ENCODE measurements around the gene OR1J1.

DNA sequence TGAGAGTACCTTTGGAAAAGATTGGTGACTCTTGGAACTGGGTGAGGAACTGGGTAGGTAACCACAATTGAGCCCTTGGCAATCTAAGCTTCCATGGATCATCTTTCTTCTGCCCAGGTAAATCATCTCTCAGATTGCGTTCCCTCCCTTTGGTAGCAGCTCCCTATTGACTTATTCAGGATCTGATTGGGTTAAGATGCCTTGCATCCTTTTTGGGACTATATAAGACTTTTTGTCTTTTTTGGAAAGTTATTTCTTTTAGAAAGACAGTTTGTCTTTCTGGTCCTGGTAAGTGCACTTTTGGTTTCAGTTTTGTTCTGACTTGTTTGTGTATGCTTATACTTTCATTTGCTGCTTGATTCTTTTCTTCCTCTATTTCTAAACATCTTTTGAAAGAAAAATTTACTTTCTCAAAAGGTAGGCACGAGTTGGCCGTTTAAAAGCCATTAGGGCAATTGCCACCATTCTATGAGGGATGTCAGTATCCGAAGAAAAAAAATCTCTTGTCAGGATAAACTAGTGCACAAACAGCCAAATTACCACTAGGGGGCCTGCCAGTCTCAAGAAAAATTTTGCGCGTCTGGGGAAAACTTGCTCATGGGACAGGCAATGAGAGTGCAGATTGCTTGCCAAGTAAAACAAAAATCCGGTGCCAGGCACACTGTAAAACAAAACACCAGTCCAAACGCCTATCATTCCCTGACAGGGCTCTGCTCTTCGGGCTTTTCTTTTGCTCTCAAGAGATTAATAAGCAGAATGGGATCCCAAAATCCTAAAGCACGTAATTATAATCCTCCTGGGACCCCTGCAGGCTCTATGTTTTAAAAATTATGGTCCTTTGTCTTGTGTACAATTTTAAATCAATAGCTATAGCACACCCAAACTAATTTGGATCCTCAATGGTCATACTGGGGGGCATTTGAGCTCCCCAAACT, 12.8 kb downstream of the OR1J1 start:
- TF ChIP-seq, protein P1, sequence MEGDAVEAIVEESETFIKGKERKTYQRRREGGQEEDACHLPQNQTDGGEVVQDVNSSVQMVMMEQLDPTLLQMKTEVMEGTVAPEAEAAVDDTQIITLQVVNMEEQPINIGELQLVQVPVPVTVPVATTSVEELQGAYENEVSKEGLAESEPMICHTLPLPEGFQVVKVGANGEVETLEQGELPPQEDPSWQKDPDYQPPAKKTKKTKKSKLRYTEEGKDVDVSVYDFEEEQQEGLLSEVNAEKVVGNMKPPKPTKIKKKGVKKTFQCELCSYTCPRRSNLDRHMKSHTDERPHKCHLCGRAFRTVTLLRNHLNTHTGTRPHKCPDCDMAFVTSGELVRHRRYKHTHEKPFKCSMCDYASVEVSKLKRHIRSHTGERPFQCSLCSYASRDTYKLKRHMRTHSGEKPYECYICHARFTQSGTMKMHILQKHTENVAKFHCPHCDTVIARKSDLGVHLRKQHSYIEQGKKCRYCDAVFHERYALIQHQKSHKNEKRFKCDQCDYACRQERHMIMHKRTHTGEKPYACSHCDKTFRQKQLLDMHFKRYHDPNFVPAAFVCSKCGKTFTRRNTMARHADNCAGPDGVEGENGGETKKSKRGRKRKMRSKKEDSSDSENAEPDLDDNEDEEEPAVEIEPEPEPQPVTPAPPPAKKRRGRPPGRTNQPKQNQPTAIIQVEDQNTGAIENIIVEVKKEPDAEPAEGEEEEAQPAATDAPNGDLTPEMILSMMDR (conservative IDR thresholded peaks at IDR 0.05): peak; percentile 91
- no peak for TF ChIP-seq ZFX (IDR thresholded peaks at IDR 0.05)
